ENCODE data around the gene CCSER1. TPM values are rescaled to one million over a fixed set of nuclear protein-coding genes. Genes with fewer than 3 reads are reported as not detected.
A peak's percentile ranks its signal among the peaks of the same experiment; 100 is the strongest.

CCSER1 gene
- total and polyA plus RNA-seq, 4 donors: 0.61 to 23.0 (median 3.8) TPM

GRCh38 chr4:90994851-90995574, 867.8 kb downstream of the CCSER1 start:
- Histone ChIP-seq H3K27me3 (ENCODE audit: control insufficient read depth in 3 of 3, insufficient read depth in 3 of 3, low read length in 2 of 3) (no peaks in the 10 kb centered on the region), H3K4me1 (ENCODE audit: control insufficient read depth in 5 of 5, insufficient read depth in 5 of 5, low read length in 5 of 5) (peaks cover 0 to 4% (median 0%) of the 10 kb centered on the region in 5 donors), H3K9me3 (ENCODE audit: control insufficient read depth in 4 of 4, insufficient read depth in 3 of 4, low read length in 3 of 4) (no peaks in the 10 kb centered on the region), H3K9ac (ENCODE audit: insufficient read depth in 1 of 2, low read length in 2 of 2) (no peak overlapping the region), H3K27ac (ENCODE audit: low read depth in 1 of 2, low read length in 1 of 2) (no peak overlapping the region), H3K36me3 (ENCODE audit: control insufficient read depth in 4 of 4, insufficient read depth in 4 of 4, low read length in 4 of 4) (no peaks in the 10 kb centered on the region), H3K4me3 (no peak overlapping the region)
- no peak for TF ChIP-seq CTCF (IDR thresholded peaks at IDR 0.05; ENCODE audit: control extremely low read depth, extremely low read depth)
- no peak for ATAC-seq (ENCODE audit: insufficient read depth, low FRiP score)
- WGBS, 2 donors: 88 to 89% methylated on average over 1 of the region's 1 CpG
- peak in 2 of 3 donors; percentile 44 to 49 for DNase-seq

GRCh38 chr4:90995996-90996395, 868.8 kb downstream of the CCSER1 start:
- H3K9me3 ChIP-seq (ENCODE audit: control insufficient read depth in 4 of 4, insufficient read depth in 3 of 4, low read length in 3 of 4): no peaks in the 10 kb centered on the region
- no peaks in the 10 kb centered on the region for H3K27me3 ChIP-seq (ENCODE audit: control insufficient read depth in 3 of 3, insufficient read depth in 3 of 3, low read length in 2 of 3)
- DNase-seq (no peak), ATAC-seq (ENCODE audit: insufficient read depth, low FRiP score) (no peak)
- no peak overlapping the region for H3K27ac ChIP-seq (ENCODE audit: low read depth in 1 of 2, low read length in 1 of 2)
- H3K9ac ChIP-seq (ENCODE audit: insufficient read depth in 1 of 2, low read length in 2 of 2): no peak overlapping the region
- H3K4me3 ChIP-seq: no peak overlapping the region
- 42 to 92% methylated on average over 1 of the region's 1 CpG for WGBS, 2 donors
- TF ChIP-seq CTCF (IDR thresholded peaks at IDR 0.05; ENCODE audit: control extremely low read depth, extremely low read depth): no peak
- peaks cover 0 to 4% (median 0%) of the 10 kb centered on the region in 5 donors for H3K4me1 ChIP-seq (ENCODE audit: control insufficient read depth in 5 of 5, insufficient read depth in 5 of 5, low read length in 5 of 5)
- no peaks in the 10 kb centered on the region for H3K36me3 ChIP-seq (ENCODE audit: control insufficient read depth in 4 of 4, insufficient read depth in 4 of 4, low read length in 4 of 4)

- H3K27me3 ChIP-seq (ENCODE audit: control insufficient read depth in 3 of 3, insufficient read depth in 3 of 3, low read length in 2 of 3): no peaks in the 10 kb centered on the region
- 86 to 95% methylated on average over 1 of the region's 1 CpG for WGBS, 2 donors
- DNase-seq (no peak), ATAC-seq (ENCODE audit: insufficient read depth, low FRiP score) (no peak)
- no peak overlapping the region for H3K27ac ChIP-seq (ENCODE audit: low read depth in 1 of 2, low read length in 1 of 2)
- H3K36me3 ChIP-seq (ENCODE audit: control insufficient read depth in 4 of 4, insufficient read depth in 4 of 4, low read length in 4 of 4): no peaks in the 10 kb centered on the region
- no peaks in the 10 kb centered on the region for H3K9me3 ChIP-seq (ENCODE audit: control insufficient read depth in 4 of 4, insufficient read depth in 3 of 4, low read length in 3 of 4)
- H3K9ac ChIP-seq (ENCODE audit: insufficient read depth in 1 of 2, low read length in 2 of 2): no peak overlapping the region
- H3K4me1 ChIP-seq (ENCODE audit: control insufficient read depth in 5 of 5, insufficient read depth in 5 of 5, low read length in 5 of 5): peaks cover 0 to 4% (median 0%) of the 10 kb centered on the region in 5 donors
- H3K4me3 ChIP-seq: no peak overlapping the region
- TF ChIP-seq CTCF (IDR thresholded peaks at IDR 0.05; ENCODE audit: control extremely low read depth, extremely low read depth): no peak
These were observed 869.6 kb downstream of the CCSER1 start for GRCh38 chr4:90996813-90997212.
